K562 (cell line): Measurements from ENCODE around the gene IGFBP7. TPM values are rescaled to one million over a fixed set of nuclear protein-coding genes. Genes with fewer than 3 reads are reported as not detected.

Experiments used
- ATAC-seq: fragments of 200-7000 bp; cut with Tn5 transposase; 3 replicates; pipeline ENCODE4 v1.9.1; 2020; ENCODE audit warnings: moderate library complexity
- BruUV-seq: library from RNA; stranded (reverse); fragments of 400-500 nt; replicated peaks from 2 replicates; lab custom pipeline; 2021; lab: Mats Ljungman, UMichigan
- CTCF ChIA-PET: fragments of 300-600 bp; formaldehyde crosslinking; extraction: SDS; loops from one replicate; lab custom pipeline; 2021; ENCODE audit warnings: low intra/inter-chr PET ratio; lab: Yijun Ruan, JAX
- POLR2A ChIA-PET: fragments of 300-600, 350-650 bp; sonication (Branson Sonifier 250); formaldehyde crosslinking; extraction: SDS; loops from one replicate; lab custom pipeline; 2021; ENCODE audit warnings: antibody characterized with exemption, inconsistent platforms; lab: Yijun Ruan, JAX
- DNase-seq, 4 experiments: peaks; one replicate each; pipeline versions ENCODE4 v3.0.0 to v3.0.0-alpha.2; 2011 to 2018; ENCODE audit warnings: low spot score in 3 of 4, mixed read lengths in 3 of 4; ENCODE audit errors: extremely low read depth in 1 of 4
- FAIRE-seq: peaks from 2 replicates; lab custom pipeline; 2011; peaks lifted over from hg19 to GRCh38; lab: Jason Lieb, UNC
- H2AFZ ChIP-seq: 2 replicates; pipeline ENCODE4 v1.6.0; 2011; ENCODE audit warnings: low read depth, low read length, control low read depth, inconsistent platforms
- H3K27ac ChIP-seq: fragments of 200-600 bp; 3 replicates; pipeline ENCODE4 v1.8.0; 2011; ENCODE audit warnings: low read depth, mild to moderate bottlenecking, control low read depth, inconsistent platforms, low read length, moderate library complexity, mixed read lengths; ENCODE audit errors: extremely low read depth
- H3K27me3 ChIP-seq, 2 experiments: fragments of 300-600 bp in 1 of 2; 2 replicates in 1 of 2; 3 replicates in 1 of 2; pipeline versions ENCODE4 v1.6.0 to v1.8.0; 2011; ENCODE audit warnings: inconsistent platforms in 2 of 2, low read length in 2 of 2, mild to moderate bottlenecking in 1 of 2, mixed read lengths in 1 of 2, moderate library complexity in 1 of 2; ENCODE audit not compliant: control insufficient read depth in 2 of 2, insufficient read depth in 2 of 2
- H3K36me3 ChIP-seq: fragments of 300-600 bp; 3 replicates; pipeline ENCODE4 v1.8.0; 2011; ENCODE audit warnings: mild to moderate bottlenecking, low read length, inconsistent platforms; ENCODE audit not compliant: control insufficient read depth, insufficient read depth
- H3K4me1 ChIP-seq, 2 experiments: fragments of 200-600 bp in 1 of 2; replicated peaks in 1 of 2; 2 replicates in 1 of 2; 3 replicates in 1 of 2; pipeline versions ENCODE4 v1.5.1 to v1.8.0; 2011; ENCODE audit warnings: inconsistent platforms in 2 of 2, low read length in 2 of 2, mild to moderate bottlenecking in 1 of 2, mixed read lengths in 1 of 2, moderate library complexity in 1 of 2; ENCODE audit not compliant: control insufficient read depth in 2 of 2, insufficient read depth in 2 of 2
- H3K4me2 ChIP-seq: 2 replicates; pipeline ENCODE4 v1.6.1; 2011; ENCODE audit warnings: low read length, control low read depth, inconsistent platforms, mixed read lengths; ENCODE audit not compliant: insufficient read depth
- H3K4me3 ChIP-seq: fragments of 200-600 bp; sonication (generic), shearing (Covaris generic); 2 replicates; pipeline ENCODE4 v1.5.1; 2016; ENCODE audit warnings: control low read depth, inconsistent platforms
- H3K79me2 ChIP-seq: fragments of 200-600 bp; 3 replicates; pipeline ENCODE4 v1.8.0; 2011; ENCODE audit warnings: low read length, inconsistent platforms; ENCODE audit not compliant: control insufficient read depth, insufficient read depth
- H3K9ac ChIP-seq, 2 experiments: 2 replicates each; pipeline versions ENCODE4 v1.6.0 to v1.6.1; 2011; ENCODE audit warnings: low read depth in 2 of 2, low read length in 2 of 2, control low read depth in 1 of 2, inconsistent platforms in 1 of 2, mild to moderate bottlenecking in 1 of 2, mixed read lengths in 1 of 2; ENCODE audit not compliant: insufficient read depth in 1 of 2
- H3K9me1 ChIP-seq: one replicate; pipeline ENCODE4 v1.6.0; 2011; ENCODE audit warnings: inconsistent platforms, mild to moderate bottlenecking, low read length, moderate library complexity; ENCODE audit not compliant: control insufficient read depth, insufficient read depth
- H3K9me3 ChIP-seq: replicated peaks from 2 replicates; pipeline ENCODE4 v1.5.1; 2011; ENCODE audit warnings: low read depth, low read length, inconsistent platforms; ENCODE audit not compliant: control insufficient read depth, insufficient read depth
- H4K20me1 ChIP-seq: replicated peaks from 2 replicates; pipeline ENCODE4 v1.6.1; 2011; ENCODE audit warnings: low read length, inconsistent platforms, mixed read lengths; ENCODE audit not compliant: control insufficient read depth, insufficient read depth
- BRCA1 ChIP-seq, 2 experiments: fragments of 450-650 bp in 1 of 2; sonication (generic) in 1 of 2; formaldehyde crosslinking in 1 of 2; IDR thresholded peaks; 2 replicates each; pipeline versions ENCODE4 v1.5.0 to v1.6.1; 2017 to 2020; ENCODE audit warnings: mild to moderate bottlenecking in 1 of 2, missing genetic modification reagents in 1 of 2
- JUN ChIP-seq, 2 experiments: sonication (generic) in 1 of 2; formaldehyde crosslinking in 1 of 2; IDR thresholded peaks; 2 replicates each; pipeline versions ENCODE4 v1.6.1 to v1.8.0; 2012 to 2022; ENCODE audit warnings: borderline replicate concordance in 2 of 2, mild to moderate bottlenecking in 2 of 2, improper control_type of control experiment in 1 of 2, low read depth in 1 of 2, low read length in 1 of 2, missing genetic modification reagents in 1 of 2
- SNAPC5 ChIP-seq: fragments of 250-450 bp; sonication (Bioruptor Pico); IDR thresholded peaks from 2 replicates; pipeline ENCODE4 v1.8.0; 2021; ENCODE audit warnings: moderate library complexity, mild to moderate bottlenecking, inconsistent platforms
- THAP12 ChIP-seq: fragments of 250-450 bp; sonication (Bioruptor Pico); IDR thresholded peaks from 2 replicates; pipeline ENCODE4 v1.9.0; 2021; ENCODE audit warnings: mild to moderate bottlenecking, inconsistent platforms
- ZC3H4 ChIP-seq: sonication (generic); formaldehyde crosslinking; IDR thresholded peaks from 2 replicates; pipeline ENCODE4 v1.9.0; 2021; ENCODE audit warnings: missing genetic modification reagents, borderline replicate concordance
- ZNF280A ChIP-seq: fragments of 450-650 bp; IDR thresholded peaks from 2 replicates; pipeline ENCODE4 v1.6.1; 2018; ENCODE audit warnings: mild to moderate bottlenecking, low read depth; ENCODE audit not compliant: partially characterized antibody
- ZNF431 ChIP-seq: sonication (generic); formaldehyde crosslinking; IDR thresholded peaks from 2 replicates; pipeline ENCODE4 v1.8.0; 2022; ENCODE audit warnings: mild to moderate bottlenecking, missing genetic modification reagents
- ZNF512 ChIP-seq: IDR thresholded peaks from 2 replicates; pipeline ENCODE4 v1.6.1; 2016; ENCODE audit warnings: missing genetic modification characterization, missing compliant biosample characterization
- WGBS: fragments of 100-300 bp; shearing (Covaris generic); methylation state at CpG from one replicate; pipeline ENCODE4 v1.1.6; 2016; ENCODE audit warnings: low coverage, mixed read lengths; ENCODE audit not compliant: insufficient coverage; ENCODE audit errors: missing lambda C conversion rate; 5-methylcytosine and 5-hydroxymethylcytosine counted together
- in situ Hi-C: fragments of 300-500 bp; cut with MboI; formaldehyde crosslinking; loops from 4 replicates; pipeline ENCODE4 v1.15.0; 2018; ENCODE audit warnings: inconsistent platforms, mixed read lengths
- intact Hi-C: fragments of 100-400 bp; cut with micrococcal nuclease; formaldehyde crosslinking; loops from 2 replicates; pipeline ENCODE4 v1.14.2; 2022
- polyA plus RNA-seq, 8 experiments: library from polyadenylated mRNA; depleted of rRNA in 4 of 8; stranded (reverse) in 5 of 8; unstranded in 3 of 8; fragments of >200 nt; fragmentation: Nextera tagmentation in 2 of 8; fragmentation: Illumina TruSeq in 1 of 8; extraction: Ambion mirVana in 2 of 8; extraction: Trizol in 1 of 8; gene quantifications; 2 replicates each; pipeline versions ENCODE4 v1.2.1 to v1.2.3, GENCODE V29; 2011 to 2014; ENCODE audit warnings: inconsistent platforms in 1 of 8, missing spikeins in 1 of 8
- total RNA-seq, 7 experiments: library from RNA; depleted of rRNA in 6 of 7; stranded (reverse); fragments of >200 nt in 6 of 7; fragmentation: Illumina TruSeq in 2 of 7; extraction: Trizol in 2 of 7; gene quantifications; 2 replicates each; pipeline versions ENCODE4 v1.2.1 to v1.2.3, GENCODE V29; 2011 to 2021; ENCODE audit warnings: low replicate concordance in 1 of 7

IGFBP7 gene
- total and polyA plus RNA-seq, 9 of the 15 experiments (the other 6 are each of a cell fraction or from before 2014, with no cell fraction given) = 0.27 to 0.49 (median 0.29) TPM; not detected in 6

GRCh38 chr4:56990109-56990905, 119.9 kb downstream of the IGFBP7 start (continued):
- TF ChIP-seq BRCA1 (IDR thresholded peaks at IDR 0.05) (no peak), BRCA1 (CRISPR knock-in tag; IDR thresholded peaks at IDR 0.05) (no peak), ZNF280A (no peak), ZC3H4 (CRISPR knock-in tag) (no peak), JUN (IDR thresholded peaks at IDR 0.05; ENCODE audit: borderline replicate concordance, low read depth, low read length) (peak; percentile 59; the same call in 1 of the 2 replicates), JUN (CRISPR knock-in tag; IDR thresholded peaks at IDR 0.05; ENCODE audit: borderline replicate concordance) (no peak), SNAPC5 (no peak)

GRCh38 chr4:56986952-56987351, 123.2 kb downstream of the IGFBP7 start:
- Histone ChIP-seq H4K20me1 (peaks cover 8% of the 10 kb centered on the region), H3K4me3 (no peak overlapping the region), H3K27me3 (no peaks in the 10 kb centered on the region), H3K36me3 (peaks cover 87% of the 10 kb centered on the region), H3K79me2 (peaks cover 98% of the 10 kb centered on the region), H2AFZ (no peak overlapping the region), H3K9ac (no peak overlapping the region), H3K4me2 (no peak overlapping the region), H3K9me1 (peaks cover 6% of the 10 kb centered on the region), H3K27ac (no peak overlapping the region), H3K4me1 (peaks cover 8 to 10% of the 10 kb centered on the region in 2 experiments; a peak in 4 of 5 replicates), H3K9me3 (no peaks in the 10 kb centered on the region)
- BruUV-seq = no TSS peak
- WGBS = 90% methylated on average over 3 of the region's 3 CpGs
- CTCF ChIA-PET = no interaction called here
- in situ Hi-C loops = no loop called here
- ATAC-seq (no peak), DNase-seq (no peak), FAIRE-seq (no peak)
- POLR2A ChIA-PET = interaction anchor here (5.9 kb wide), 1 partner anchor 8 kb away, joined by 61 read pairs; the partner anchor contains the start of genes NOA1 and POLR2B
- intact Hi-C loops = no loop called here
- no peak for TF ChIP-seq ZNF431 (CRISPR knock-in tag)
- TF ChIP-seq ZNF512 (tag) = no peak
- no peak for TF ChIP-seq THAP12 (CRISPR knock-in tag)
